Measurements from ENCODE around the gene FAM3A. TPM values are rescaled to one million over a fixed set of nuclear protein-coding genes. Genes with fewer than 3 reads are reported as not detected.

Gene FAM3A
- total and polyA plus RNA-seq, 9 of the 15 experiments (the other 6 are each of a cell fraction or from before 2014, with no cell fraction given): 0.75 to 70.6 (median 27.0) TPM

DNA sequence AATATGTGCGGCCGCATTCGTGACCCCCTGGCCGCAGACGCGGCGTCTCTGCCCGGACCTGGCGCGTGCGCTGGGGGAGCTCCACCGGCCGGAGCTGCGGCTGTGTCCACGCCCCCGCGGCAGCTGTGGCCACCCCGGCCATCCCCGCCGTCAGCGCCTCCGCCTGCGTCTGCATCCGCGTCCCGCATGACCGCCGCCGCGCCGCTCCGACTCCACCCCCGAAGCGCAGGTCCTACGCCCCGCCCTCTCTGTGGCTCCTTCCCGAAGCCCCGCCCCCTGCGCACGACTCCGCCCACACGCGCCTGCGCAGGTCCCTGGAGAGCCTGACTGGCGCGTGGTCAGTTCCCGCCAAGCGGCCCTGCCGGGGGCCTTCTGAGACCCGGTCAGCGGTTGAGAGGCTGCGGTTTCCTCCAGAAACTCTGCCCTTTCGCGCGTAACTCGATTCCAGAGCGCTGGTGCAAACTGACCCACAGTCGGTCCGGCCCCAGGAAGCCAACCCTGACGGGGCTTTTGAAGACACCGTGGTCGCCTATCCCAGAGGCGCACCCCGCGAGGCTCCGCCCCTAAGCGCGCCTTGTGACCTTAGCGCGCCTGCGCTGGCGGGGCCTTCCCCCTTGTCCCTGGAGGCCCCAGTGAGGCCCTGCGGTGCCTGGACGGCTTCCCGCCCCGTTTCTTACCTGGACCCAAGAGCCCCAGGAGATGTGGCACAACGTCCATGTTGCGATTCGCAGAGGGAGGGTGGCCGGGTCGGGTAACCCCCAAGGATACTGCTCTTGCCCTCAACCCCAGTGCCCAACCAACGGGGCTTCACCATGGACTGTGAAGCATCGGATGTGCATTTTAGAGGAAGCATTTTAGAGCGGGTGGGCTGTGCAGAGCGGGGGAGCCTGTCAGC lies 37.1 kb downstream of the FAM3A start, which contains the start of gene LAGE3 (continued):
- no peak for TF ChIP-seq CHD1 (IDR thresholded peaks at IDR 0.05; ENCODE audit: low read length)
- TF ChIP-seq, protein P1, sequence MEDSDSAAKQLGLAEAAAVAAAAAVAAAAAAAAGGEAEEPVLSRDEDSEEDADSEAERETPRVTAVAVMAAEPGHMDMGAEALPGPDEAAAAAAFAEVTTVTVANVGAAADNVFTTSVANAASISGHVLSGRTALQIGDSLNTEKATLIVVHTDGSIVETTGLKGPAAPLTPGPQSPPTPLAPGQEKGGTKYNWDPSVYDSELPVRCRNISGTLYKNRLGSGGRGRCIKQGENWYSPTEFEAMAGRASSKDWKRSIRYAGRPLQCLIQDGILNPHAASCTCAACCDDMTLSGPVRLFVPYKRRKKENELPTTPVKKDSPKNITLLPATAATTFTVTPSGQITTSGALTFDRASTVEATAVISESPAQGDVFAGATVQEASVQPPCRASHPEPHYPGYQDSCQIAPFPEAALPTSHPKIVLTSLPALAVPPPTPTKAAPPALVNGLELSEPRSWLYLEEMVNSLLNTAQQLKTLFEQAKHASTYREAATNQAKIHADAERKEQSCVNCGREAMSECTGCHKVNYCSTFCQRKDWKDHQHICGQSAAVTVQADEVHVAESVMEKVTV (CRISPR knock-in tag; IDR thresholded peaks at IDR 0.05): no peak
- TF ChIP-seq SIRT6 (IDR thresholded peaks at IDR 0.05; ENCODE audit: low read depth, low read length): no peak
- TF ChIP-seq RBM17 (IDR thresholded peaks at IDR 0.05; ENCODE audit: borderline replicate concordance, low read depth, low read length): no peak
- TF ChIP-seq KDM5B (IDR thresholded peaks at IDR 0.05; ENCODE audit: insufficient replicate concordance, low read depth, low read length): no peak
- TF ChIP-seq XRCC4 (IDR thresholded peaks at IDR 0.05; ENCODE audit: extremely low read depth, insufficient read depth, insufficient read length): no peak
- TF ChIP-seq, protein P2, sequence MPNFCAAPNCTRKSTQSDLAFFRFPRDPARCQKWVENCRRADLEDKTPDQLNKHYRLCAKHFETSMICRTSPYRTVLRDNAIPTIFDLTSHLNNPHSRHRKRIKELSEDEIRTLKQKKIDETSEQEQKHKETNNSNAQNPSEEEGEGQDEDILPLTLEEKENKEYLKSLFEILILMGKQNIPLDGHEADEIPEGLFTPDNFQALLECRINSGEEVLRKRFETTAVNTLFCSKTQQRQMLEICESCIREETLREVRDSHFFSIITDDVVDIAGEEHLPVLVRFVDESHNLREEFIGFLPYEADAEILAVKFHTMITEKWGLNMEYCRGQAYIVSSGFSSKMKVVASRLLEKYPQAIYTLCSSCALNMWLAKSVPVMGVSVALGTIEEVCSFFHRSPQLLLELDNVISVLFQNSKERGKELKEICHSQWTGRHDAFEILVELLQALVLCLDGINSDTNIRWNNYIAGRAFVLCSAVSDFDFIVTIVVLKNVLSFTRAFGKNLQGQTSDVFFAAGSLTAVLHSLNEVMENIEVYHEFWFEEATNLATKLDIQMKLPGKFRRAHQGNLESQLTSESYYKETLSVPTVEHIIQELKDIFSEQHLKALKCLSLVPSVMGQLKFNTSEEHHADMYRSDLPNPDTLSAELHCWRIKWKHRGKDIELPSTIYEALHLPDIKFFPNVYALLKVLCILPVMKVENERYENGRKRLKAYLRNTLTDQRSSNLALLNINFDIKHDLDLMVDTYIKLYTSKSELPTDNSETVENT (CRISPR knock-in tag; IDR thresholded peaks at IDR 0.05): peak; percentile 45; the same call in 1 of the 2 replicates
- TF ChIP-seq ZNF561 (CRISPR knock-in tag; conservative IDR thresholded peaks at IDR 0.05): no peak
- TF ChIP-seq TEAD1 (CRISPR knock-in tag; IDR thresholded peaks at IDR 0.05): peak in 1 of 2 experiments; percentile 88; a peak in 2 of 4 replicates
- no peak for TF ChIP-seq ZNF785 (CRISPR knock-in tag; IDR thresholded peaks at IDR 0.05)
- TF ChIP-seq, protein P3, sequence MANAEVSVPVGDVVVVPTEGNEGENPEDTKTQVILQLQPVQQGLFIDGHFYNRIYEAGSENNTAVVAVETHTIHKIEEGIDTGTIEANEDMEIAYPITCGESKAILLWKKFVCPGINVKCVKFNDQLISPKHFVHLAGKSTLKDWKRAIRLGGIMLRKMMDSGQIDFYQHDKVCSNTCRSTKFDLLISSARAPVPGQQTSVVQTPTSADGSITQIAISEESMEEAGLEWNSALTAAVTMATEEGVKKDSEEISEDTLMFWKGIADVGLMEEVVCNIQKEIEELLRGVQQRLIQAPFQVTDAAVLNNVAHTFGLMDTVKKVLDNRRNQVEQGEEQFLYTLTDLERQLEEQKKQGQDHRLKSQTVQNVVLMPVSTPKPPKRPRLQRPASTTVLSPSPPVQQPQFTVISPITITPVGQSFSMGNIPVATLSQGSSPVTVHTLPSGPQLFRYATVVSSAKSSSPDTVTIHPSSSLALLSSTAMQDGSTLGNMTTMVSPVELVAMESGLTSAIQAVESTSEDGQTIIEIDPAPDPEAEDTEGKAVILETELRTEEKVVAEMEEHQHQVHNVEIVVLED (CRISPR knock-in tag; IDR thresholded peaks at IDR 0.05): peak; percentile 79
- TF ChIP-seq, protein P4, sequence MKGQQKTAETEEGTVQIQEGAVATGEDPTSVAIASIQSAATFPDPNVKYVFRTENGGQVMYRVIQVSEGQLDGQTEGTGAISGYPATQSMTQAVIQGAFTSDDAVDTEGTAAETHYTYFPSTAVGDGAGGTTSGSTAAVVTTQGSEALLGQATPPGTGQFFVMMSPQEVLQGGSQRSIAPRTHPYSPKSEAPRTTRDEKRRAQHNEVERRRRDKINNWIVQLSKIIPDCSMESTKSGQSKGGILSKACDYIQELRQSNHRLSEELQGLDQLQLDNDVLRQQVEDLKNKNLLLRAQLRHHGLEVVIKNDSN (CRISPR knock-in tag; IDR thresholded peaks at IDR 0.05): peak; percentile 77
- TF ChIP-seq NCOR1 (IDR thresholded peaks at IDR 0.05): peak; percentile 51
- TF ChIP-seq MED1 (CRISPR knock-in tag; IDR thresholded peaks at IDR 0.05; ENCODE audit: borderline replicate concordance): no peak
- TF ChIP-seq ZNF282 (CRISPR knock-in tag; IDR thresholded peaks at IDR 0.05): 0 out of 2 replicates have a peak, but pooled peaks have one; percentile 58
- peak; percentile 75; the same call in 1 of the 2 replicates for TF ChIP-seq SMAD3 (CRISPR knock-in tag; conservative IDR thresholded peaks at IDR 0.05)
- TF ChIP-seq, protein P5, sequence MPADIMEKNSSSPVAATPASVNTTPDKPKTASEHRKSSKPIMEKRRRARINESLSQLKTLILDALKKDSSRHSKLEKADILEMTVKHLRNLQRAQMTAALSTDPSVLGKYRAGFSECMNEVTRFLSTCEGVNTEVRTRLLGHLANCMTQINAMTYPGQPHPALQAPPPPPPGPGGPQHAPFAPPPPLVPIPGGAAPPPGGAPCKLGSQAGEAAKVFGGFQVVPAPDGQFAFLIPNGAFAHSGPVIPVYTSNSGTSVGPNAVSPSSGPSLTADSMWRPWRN (IDR thresholded peaks at IDR 0.05; ENCODE audit: low read depth): peak; percentile 86; the same call in 1 of the 2 replicates
